Body of pancreas (tissue), 4 donors: ENCODE measurements around the gene CHTOP. TPM values are rescaled to one million over a fixed set of nuclear protein-coding genes. Genes with fewer than 3 reads are reported as not detected.

ENCODE experiments used
- ATAC-seq: fragments of 150-250 bp; one replicate; pipeline ENCODE4 v1.9.1; 2016
- DNase-seq, 4 donors: peaks; one replicate each; pipeline ENCODE4 v3.0.0-alpha.2; 2019
- H3K27ac ChIP-seq, 4 donors: fragments of 200-600 bp; sonication (generic); 1 replicate in 3 of 4; 2 replicates in 1 of 4; pipeline versions ENCODE4 v1.5.1 to v1.6.1; 2016 to 2019; ENCODE audit warnings: mild to moderate bottlenecking in 1 of 4, mixed read lengths in 1 of 4, moderate library complexity in 1 of 4
- H3K27me3 ChIP-seq, 2 donors: fragments of 200-600 bp; sonication (generic); one replicate each; pipeline ENCODE4 v1.6.0; 2016; ENCODE audit warnings: mild to moderate bottlenecking in 1 of 2
- H3K36me3 ChIP-seq, 2 donors: fragments of 200-600 bp; sonication (generic); replicated peaks in 1 of 2; 2 replicates each; pipeline ENCODE4 v1.5.1; 2016; ENCODE audit warnings: low read depth in 2 of 2; ENCODE audit not compliant: insufficient read depth in 1 of 2
- H3K4me1 ChIP-seq: fragments of 200-600 bp; sonication (generic); one replicate; pipeline ENCODE4 v1.6.0; 2016
- H3K4me3 ChIP-seq, 2 donors: fragments of 200-600 bp; sonication (generic); 1 replicate in 1 of 2; 2 replicates in 1 of 2; pipeline ENCODE4 v1.5.1; 2016 to 2019
- H3K9me3 ChIP-seq, 3 donors: fragments of 200-600 bp; sonication (generic); 1 replicate in 2 of 3; 2 replicates in 1 of 3; pipeline ENCODE4 v1.5.1; 2016
- CTCF ChIP-seq, 7 experiments: fragments of 450-650 bp in 4 of 7; fragments of 200-600 bp in 3 of 7; sonication (generic) in 3 of 7; IDR thresholded peaks; one replicate each; pipeline ENCODE4 v1.5.1; 2016 to 2019; ENCODE audit warnings: antibody characterized with exemption in 7 of 7
- POLR2A ChIP-seq, 3 donors: fragments of 450-650 bp; IDR thresholded peaks; one replicate each; pipeline ENCODE4 v1.6.1; 2016; ENCODE audit warnings: antibody characterized with exemption in 3 of 3, mild to moderate bottlenecking in 2 of 3
- WGBS, 2 donors: methylation state at CpG; one replicate each; pipeline ENCODE4 v1.1.5; 2017; 5-methylcytosine and 5-hydroxymethylcytosine counted together
- intact Hi-C: fragments of 100-400 bp; cut with DNase I; formaldehyde crosslinking; loops from one replicate; pipeline ENCODE4 v1.15.1; 2023
- total RNA-seq, 2 donors: library from RNA; depleted of rRNA; stranded (reverse); fragments of >200 nt; gene quantifications; one replicate each; pipeline ENCODE4 v1.1.0, GENCODE V29; 2016

CHTOP gene
- total RNA-seq, 2 donors from 2014 or later: 62.3 to 68.0 TPM

- Histone ChIP-seq H3K27ac (peak overlapping the region; percentile 91 to 99 (median 93)), H3K4me3 (peak overlapping the region; percentile 16 to 92), H3K36me3 (peaks cover 3 to 25% of the 10 kb centered on the region in 2 donors), H3K9me3 (no peaks in the 10 kb centered on the region), H3K27me3 (no peaks in the 10 kb centered on the region), H3K4me1 (peaks cover 18% of the 10 kb centered on the region)
- no peak for ATAC-seq
- no peak for DNase-seq
- TF ChIP-seq POLR2A (IDR thresholded peaks at IDR 0.05) (no peak), CTCF (IDR thresholded peaks at IDR 0.05) (no peak)
- WGBS, 2 donors: 7 to 29% methylated on average over 8 of the region's 8 CpGs
- intact Hi-C loops: no loop called here
Measured at GRCh38 chr1:153659175-153659534, 25.3 kb downstream of the CHTOP start.

- no peak for TF ChIP-seq CTCF (IDR thresholded peaks at IDR 0.05)
- no peak for TF ChIP-seq POLR2A (IDR thresholded peaks at IDR 0.05)
- intact Hi-C loops: no loop called here
- Histone ChIP-seq H3K4me1 (peaks cover 18% of the 10 kb centered on the region), H3K9me3 (no peaks in the 10 kb centered on the region), H3K27ac (peak overlapping the region in 3 of 4 donors; percentile 91 to 99 (median 95)), H3K4me3 (no peak overlapping the region), H3K27me3 (no peaks in the 10 kb centered on the region), H3K36me3 (peaks cover 5 to 30% of the 10 kb centered on the region in 2 donors)
- DNase-seq (no peak), ATAC-seq (no peak)
- WGBS, 2 donors: 44 to 61% methylated on average over 5 to 9 of the region's 9 CpGs
Measured at GRCh38 chr1:153659656-153660055, 25.8 kb downstream of the CHTOP start.

- no peak for DNase-seq
- Histone ChIP-seq H3K4me1 (peaks cover 18% of the 10 kb centered on the region), H3K27ac (no peak overlapping the region), H3K36me3 (peaks cover 5 to 44% of the 10 kb centered on the region in 2 donors), H3K9me3 (no peaks in the 10 kb centered on the region), H3K27me3 (no peaks in the 10 kb centered on the region), H3K4me3 (no peak overlapping the region)
- intact Hi-C loops: no loop called here
- WGBS, 2 donors: 60 to 63% methylated on average over 9 of the region's 9 CpGs
- no peak for ATAC-seq
- peak in 1 of 3 donors; percentile 12 for TF ChIP-seq POLR2A (IDR thresholded peaks at IDR 0.05)
- TF ChIP-seq CTCF (IDR thresholded peaks at IDR 0.05): no peak
Measured at GRCh38 chr1:153661111-153661708, 27.3 kb downstream of the CHTOP start.

GRCh38 chr1:153662269-153662668 lies 28.4 kb downstream of the CHTOP start:
- Histone ChIP-seq H3K36me3 (peaks cover 5 to 54% of the 10 kb centered on the region in 2 donors), H3K4me3 (no peak overlapping the region), H3K4me1 (peaks cover 18% of the 10 kb centered on the region), H3K27me3 (no peaks in the 10 kb centered on the region), H3K9me3 (no peaks in the 10 kb centered on the region), H3K27ac (no peak overlapping the region)
- DNase-seq (no peak), ATAC-seq (no peak)
- intact Hi-C loops: no loop called here
- 38 to 52% methylated on average over 2 of the region's 2 CpGs for WGBS, 2 donors
- TF ChIP-seq CTCF (IDR thresholded peaks at IDR 0.05) (no peak), POLR2A (IDR thresholded peaks at IDR 0.05) (no peak)

GRCh38 chr1:153663211-153663610 lies 29.3 kb downstream of the CHTOP start:
- intact Hi-C loops: no loop called here
- peaks cover 5 to 54% of the 10 kb centered on the region in 2 donors for H3K36me3 ChIP-seq
- DNase-seq: no peak
- H3K4me1 ChIP-seq: peaks cover 16% of the 10 kb centered on the region
- no peaks in the 10 kb centered on the region for H3K27me3 ChIP-seq
- H3K9me3 ChIP-seq: no peaks in the 10 kb centered on the region
- no peak overlapping the region for H3K27ac ChIP-seq
- H3K4me3 ChIP-seq: no peak overlapping the region
- no peak for ATAC-seq
- no peak for TF ChIP-seq CTCF (IDR thresholded peaks at IDR 0.05)
- TF ChIP-seq POLR2A (IDR thresholded peaks at IDR 0.05): no peak
- WGBS, 2 donors: 81 to 82% methylated on average over 5 of the region's 5 CpGs
